ENCODE measurements around the gene RNF166. TPM values are rescaled to one million over a fixed set of nuclear protein-coding genes. Genes with fewer than 3 reads are reported as not detected.
A peak's percentile ranks its signal among the peaks of the same experiment; 100 is the strongest.

RNF166 gene
- total and polyA plus RNA-seq, 2 donors (not counting 1 experiment from before 2014, with no cell fraction given) = 6.6 to 9.7 TPM

DNA sequence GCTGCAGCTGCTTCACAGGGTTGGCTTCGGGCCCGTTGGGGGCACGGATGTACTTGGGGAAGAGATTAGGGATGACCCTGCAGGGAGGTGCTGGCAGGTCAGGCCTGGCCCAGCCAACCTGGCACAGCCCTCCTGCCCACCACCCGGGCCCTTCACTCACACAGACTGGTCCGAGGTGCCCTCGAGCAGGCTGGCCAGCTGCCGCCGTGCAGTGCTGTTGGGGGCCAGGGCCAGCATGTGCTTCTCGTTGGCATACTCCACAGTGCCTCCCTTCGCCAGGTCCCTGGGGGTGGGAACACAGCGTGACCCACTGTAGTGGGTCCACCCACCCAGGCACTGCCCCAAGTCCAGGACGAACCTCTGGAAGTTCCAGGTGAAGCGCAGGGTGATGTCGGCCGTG, 10.0 kb upstream of the RNF166 start:
- DNase-seq (ENCODE audit: low read depth in 2 of 2) = no peak
- Histone ChIP-seq H3K27ac (ENCODE audit: insufficient read depth, low read length) (no peak overlapping the region), H2AFZ (ENCODE audit: low read length) (no peak overlapping the region), H3K4me2 (ENCODE audit: extremely low read depth, insufficient read depth, low read length) (no peak overlapping the region), H3K9ac (ENCODE audit: insufficient read depth, low read length) (no peak overlapping the region), H4K20me1 (ENCODE audit: control insufficient read depth, extremely low read depth, insufficient read depth, low read length) (no peaks in the 10 kb centered on the region), H3K4me3 (replicated peaks in 1 of 4; ENCODE audit: control extremely low read depth in 1 of 4, insufficient read depth in 1 of 4, low read depth in 3 of 4, low read length in 4 of 4) (no peak overlapping the region), H3K9me3 (ENCODE audit: control insufficient read depth, insufficient read depth, low read depth, low read length) (no peaks in the 10 kb centered on the region), H3K36me3 (ENCODE audit: control insufficient read depth, insufficient read depth, low read length) (peaks cover 52% of the 10 kb centered on the region), H3K79me2 (ENCODE audit: control insufficient read depth, insufficient read depth, low read length) (no peaks in the 10 kb centered on the region), H3K4me1 (ENCODE audit: control insufficient read depth, extremely low read depth, insufficient read depth, low read length) (no peaks in the 10 kb centered on the region), H3K27me3 (ENCODE audit: control insufficient read depth, insufficient read depth, low read length) (no peaks in the 10 kb centered on the region)
- TF ChIP-seq, protein P1, sequence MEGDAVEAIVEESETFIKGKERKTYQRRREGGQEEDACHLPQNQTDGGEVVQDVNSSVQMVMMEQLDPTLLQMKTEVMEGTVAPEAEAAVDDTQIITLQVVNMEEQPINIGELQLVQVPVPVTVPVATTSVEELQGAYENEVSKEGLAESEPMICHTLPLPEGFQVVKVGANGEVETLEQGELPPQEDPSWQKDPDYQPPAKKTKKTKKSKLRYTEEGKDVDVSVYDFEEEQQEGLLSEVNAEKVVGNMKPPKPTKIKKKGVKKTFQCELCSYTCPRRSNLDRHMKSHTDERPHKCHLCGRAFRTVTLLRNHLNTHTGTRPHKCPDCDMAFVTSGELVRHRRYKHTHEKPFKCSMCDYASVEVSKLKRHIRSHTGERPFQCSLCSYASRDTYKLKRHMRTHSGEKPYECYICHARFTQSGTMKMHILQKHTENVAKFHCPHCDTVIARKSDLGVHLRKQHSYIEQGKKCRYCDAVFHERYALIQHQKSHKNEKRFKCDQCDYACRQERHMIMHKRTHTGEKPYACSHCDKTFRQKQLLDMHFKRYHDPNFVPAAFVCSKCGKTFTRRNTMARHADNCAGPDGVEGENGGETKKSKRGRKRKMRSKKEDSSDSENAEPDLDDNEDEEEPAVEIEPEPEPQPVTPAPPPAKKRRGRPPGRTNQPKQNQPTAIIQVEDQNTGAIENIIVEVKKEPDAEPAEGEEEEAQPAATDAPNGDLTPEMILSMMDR (conservative IDR thresholded peaks at IDR 0.05 in 1 of 2, IDR thresholded peaks at IDR 0.05 in 1 of 2; ENCODE audit: low read depth in 1 of 2, low read length in 2 of 2) = no peak
- TF ChIP-seq EZH2 (IDR thresholded peaks at IDR 0.05; ENCODE audit: low read length, missing control alignments) = no peak

DNA sequence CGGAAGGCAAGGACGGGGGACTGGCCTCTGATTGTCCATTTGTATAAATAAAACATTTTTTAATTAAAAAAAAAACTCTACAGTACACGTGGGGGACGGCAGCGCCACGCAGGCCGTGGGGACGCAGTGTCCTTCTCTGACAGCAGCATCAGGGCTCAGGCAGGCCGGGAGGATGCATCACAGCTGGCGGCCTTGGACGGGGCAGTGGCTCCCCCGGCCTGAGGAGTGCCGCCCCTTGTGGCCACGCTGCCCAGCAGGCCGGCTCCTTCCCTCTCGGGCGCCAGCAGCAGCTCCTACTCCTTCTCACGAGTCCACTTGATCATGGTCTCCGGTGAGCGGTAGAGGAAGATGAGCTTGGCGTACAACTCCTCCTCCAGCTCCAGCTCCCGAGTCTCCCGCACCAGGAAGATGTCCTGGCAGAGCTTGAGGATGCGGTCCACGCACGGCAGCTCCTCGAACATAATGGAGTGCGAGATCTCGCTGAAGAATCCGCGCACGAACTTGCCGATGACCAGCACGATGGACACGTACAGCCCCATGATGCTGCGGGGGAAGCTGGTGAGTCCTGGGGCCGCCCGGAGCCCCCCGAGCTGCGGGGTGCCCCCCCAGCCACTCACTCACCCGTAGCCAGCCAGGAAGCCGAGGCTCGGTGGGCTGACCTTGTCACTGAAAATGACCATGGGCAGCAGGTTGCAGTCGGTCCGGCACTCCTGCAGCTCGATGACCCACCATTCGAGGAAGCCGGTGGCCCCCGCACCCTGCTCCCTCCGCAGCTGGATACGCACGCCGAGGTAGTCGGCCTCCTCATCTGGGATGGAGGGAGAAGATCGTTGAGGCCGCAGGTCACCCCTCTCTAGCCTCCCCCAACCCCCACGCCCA, 9.3 kb upstream of the RNF166 start:
- Histone ChIP-seq H4K20me1 (ENCODE audit: control insufficient read depth, extremely low read depth, insufficient read depth, low read length) (no peaks in the 10 kb centered on the region), H3K4me1 (ENCODE audit: control insufficient read depth, extremely low read depth, insufficient read depth, low read length) (no peaks in the 10 kb centered on the region), H3K79me2 (ENCODE audit: control insufficient read depth, insufficient read depth, low read length) (peaks cover under 1% of the 10 kb centered on the region), H3K4me3 (replicated peaks in 1 of 4; ENCODE audit: control extremely low read depth in 1 of 4, insufficient read depth in 1 of 4, low read depth in 3 of 4, low read length in 4 of 4) (no peak overlapping the region), H3K27ac (ENCODE audit: insufficient read depth, low read length) (no peak overlapping the region), H3K36me3 (ENCODE audit: control insufficient read depth, insufficient read depth, low read length) (peaks cover 47% of the 10 kb centered on the region), H3K27me3 (ENCODE audit: control insufficient read depth, insufficient read depth, low read length) (no peaks in the 10 kb centered on the region), H3K9me3 (ENCODE audit: control insufficient read depth, insufficient read depth, low read depth, low read length) (no peaks in the 10 kb centered on the region), H3K4me2 (ENCODE audit: extremely low read depth, insufficient read depth, low read length) (no peak overlapping the region), H2AFZ (ENCODE audit: low read length) (no peak overlapping the region), H3K9ac (ENCODE audit: insufficient read depth, low read length) (no peak overlapping the region)
- peak in 1 of 2 donors; percentile 21 for DNase-seq (ENCODE audit: low read depth in 2 of 2)
- no peak for TF ChIP-seq EZH2 (IDR thresholded peaks at IDR 0.05; ENCODE audit: low read length, missing control alignments)
- TF ChIP-seq, protein P1 (conservative IDR thresholded peaks at IDR 0.05 in 1 of 2, IDR thresholded peaks at IDR 0.05 in 1 of 2; ENCODE audit: low read depth in 1 of 2, low read length in 2 of 2) = no peak

DNA sequence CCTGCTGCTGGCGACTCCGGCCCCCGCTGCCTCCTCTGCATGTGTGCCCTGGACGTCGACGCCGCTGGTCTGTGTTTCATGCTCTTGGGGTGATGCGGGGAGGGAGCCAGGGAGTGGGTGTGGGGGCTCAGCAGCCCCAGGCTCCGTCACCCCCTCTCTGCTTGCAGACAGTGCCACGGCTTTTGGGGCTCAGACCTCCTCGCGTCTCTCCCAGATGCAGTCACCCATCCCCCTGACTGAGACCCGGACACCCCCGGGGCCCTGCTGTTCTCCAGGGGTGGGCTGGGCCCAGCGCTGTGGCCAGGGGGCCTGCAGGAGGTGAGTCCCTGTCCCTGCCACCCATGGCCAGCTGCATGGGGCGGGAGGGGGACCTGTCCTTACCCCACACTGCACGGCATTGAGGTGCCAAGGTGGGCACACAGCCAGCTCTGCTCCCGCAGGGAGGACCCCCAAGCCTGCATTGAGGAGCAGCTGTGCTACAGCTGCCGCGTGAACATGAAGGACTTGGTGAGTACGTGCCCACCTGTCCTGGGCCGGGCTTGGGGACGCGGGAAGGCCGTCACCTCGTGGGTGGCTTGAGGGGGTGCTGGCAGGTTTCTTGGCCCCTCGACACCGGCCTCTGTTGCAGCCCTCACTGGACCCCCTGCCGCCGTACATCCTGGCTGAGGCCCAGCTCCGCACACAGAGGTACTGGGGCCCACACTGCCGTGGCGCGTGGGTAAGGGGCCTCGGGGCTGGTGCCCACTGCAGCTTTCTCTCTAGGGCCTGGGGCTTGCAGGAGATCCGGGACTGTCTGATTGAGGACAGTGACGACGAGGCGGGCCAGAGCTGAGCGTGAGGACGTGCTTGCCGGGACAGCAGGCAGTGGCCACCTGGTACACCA, 8.5 kb upstream of the RNF166 start:
- H3K36me3 ChIP-seq (ENCODE audit: control insufficient read depth, insufficient read depth, low read length) = peaks cover 43% of the 10 kb centered on the region

More for the DNA sequence above, 8.5 kb upstream of the RNF166 start:
- Histone ChIP-seq H3K27me3 (ENCODE audit: control insufficient read depth, insufficient read depth, low read length) (no peaks in the 10 kb centered on the region), H4K20me1 (ENCODE audit: control insufficient read depth, extremely low read depth, insufficient read depth, low read length) (no peaks in the 10 kb centered on the region), H3K27ac (ENCODE audit: insufficient read depth, low read length) (no peak overlapping the region), H3K9me3 (ENCODE audit: control insufficient read depth, insufficient read depth, low read depth, low read length) (no peaks in the 10 kb centered on the region), H3K4me3 (replicated peaks in 1 of 4; ENCODE audit: control extremely low read depth in 1 of 4, insufficient read depth in 1 of 4, low read depth in 3 of 4, low read length in 4 of 4) (no peak overlapping the region), H3K4me2 (ENCODE audit: extremely low read depth, insufficient read depth, low read length) (no peak overlapping the region), H3K4me1 (ENCODE audit: control insufficient read depth, extremely low read depth, insufficient read depth, low read length) (no peaks in the 10 kb centered on the region), H2AFZ (ENCODE audit: low read length) (no peak overlapping the region), H3K79me2 (ENCODE audit: control insufficient read depth, insufficient read depth, low read length) (peaks cover 3% of the 10 kb centered on the region), H3K9ac (ENCODE audit: insufficient read depth, low read length) (no peak overlapping the region)
- no peak for TF ChIP-seq EZH2 (IDR thresholded peaks at IDR 0.05; ENCODE audit: low read length, missing control alignments)
- TF ChIP-seq, protein P1 (conservative IDR thresholded peaks at IDR 0.05 in 1 of 2, IDR thresholded peaks at IDR 0.05 in 1 of 2; ENCODE audit: low read depth in 1 of 2, low read length in 2 of 2) = no peak
- DNase-seq (ENCODE audit: low read depth in 2 of 2) = no peak
